ENCODE results near the gene OR10AG1.

GRCh38 chr11:55970935-55971334 lies 1.2 kb upstream of the OR10AG1 start:
- TF ChIP-seq EZH2phosphoT487 (IDR thresholded peaks at IDR 0.05; ENCODE audit: borderline replicate concordance, low read length) = no peak
- no peak for TF ChIP-seq CTCF (IDR thresholded peaks at IDR 0.05; ENCODE audit: low read depth, low read length, poor library complexity, severe bottlenecking)
